ENCODE measurements around the gene BAD.
A peak's percentile ranks its signal among the peaks of the same experiment; 100 is the strongest.
"Not testable (repeated sequence)": the region's sequence is repeated elsewhere in the genome, so short reads cannot be mapped to it uniquely, and the experiment has no call there.

Gene BAD

GRCh38 chr11:64284048-64284961 is at the start of gene BAD:
BAD (minus strand) TSS chr11:64284665; CDS start chr11:64284368, 297 bp downstream.
- no peaks in the 10 kb centered on the region for H3K27me3 Mint-ChIP-seq
- H3K4me3 Mint-ChIP-seq = peak within 1 kb of the TSS; percentile 86
- peak within 1 kb of the TSS; percentile 87 for H3K27ac Mint-ChIP-seq
- H3K9me3 Mint-ChIP-seq (ENCODE audit: low read depth) = no peaks in the 10 kb centered on the region
- H3K36me3 Mint-ChIP-seq = no peaks in the 10 kb centered on the region
- H3K4me1 Mint-ChIP-seq (ENCODE audit: low read depth) = peaks cover 15% of the 10 kb centered on the region

GRCh38 chr11:64333556-64333955 is 49.1 kb upstream of the BAD start:
- H3K9me3 Mint-ChIP-seq (ENCODE audit: low read depth) = no peaks in the 10 kb centered on the region
- H3K27me3 Mint-ChIP-seq = no peaks in the 10 kb centered on the region
- no peak overlapping the region for H3K27ac Mint-ChIP-seq

GRCh38 chr11:64331569-64332371 is 47.3 kb upstream of the BAD start:
- peaks cover 2% of the 10 kb centered on the region for H3K36me3 Mint-ChIP-seq
- no peaks in the 10 kb centered on the region for H3K27me3 Mint-ChIP-seq
- peaks cover 12% of the 10 kb centered on the region for H3K4me1 Mint-ChIP-seq (ENCODE audit: low read depth)
- H3K4me3 Mint-ChIP-seq = peak overlapping the region; percentile 56
- H3K9me3 Mint-ChIP-seq (ENCODE audit: low read depth) = no peaks in the 10 kb centered on the region
- H3K27ac Mint-ChIP-seq = peak overlapping the region; percentile 73

More at GRCh38 chr11:64333556-64333955, 49.1 kb upstream of the BAD start:
- Mint-ChIP-seq H3K4me3 (no peak overlapping the region), H3K4me1 (ENCODE audit: low read depth) (peaks cover 22% of the 10 kb centered on the region), H3K36me3 (no peaks in the 10 kb centered on the region)

- Mint-ChIP-seq H3K36me3 (peaks cover 2% of the 10 kb centered on the region), H3K27ac (no peak overlapping the region), H3K4me1 (ENCODE audit: low read depth) (peaks cover 12% of the 10 kb centered on the region), H3K9me3 (ENCODE audit: low read depth) (no peaks in the 10 kb centered on the region), H3K27me3 (no peaks in the 10 kb centered on the region), H3K4me3 (no peak overlapping the region)
Measured at GRCh38 chr11:64330888-64331287, 46.4 kb upstream of the BAD start.

GRCh38 chr11:64327993-64328392 is 43.5 kb upstream of the BAD start:
- no peak overlapping the region for H3K27ac Mint-ChIP-seq
- peaks cover 8% of the 10 kb centered on the region for H3K4me1 Mint-ChIP-seq (ENCODE audit: low read depth)
- no peaks in the 10 kb centered on the region for H3K27me3 Mint-ChIP-seq
- no peaks in the 10 kb centered on the region for H3K9me3 Mint-ChIP-seq (ENCODE audit: low read depth)
- H3K4me3 Mint-ChIP-seq = no peak overlapping the region
- H3K36me3 Mint-ChIP-seq = peaks cover 2% of the 10 kb centered on the region

- H3K4me3 Mint-ChIP-seq = no peak overlapping the region
- H3K27ac Mint-ChIP-seq = no peak overlapping the region
- H3K4me1 Mint-ChIP-seq (ENCODE audit: low read depth) = peaks cover 8% of the 10 kb centered on the region
- H3K36me3 Mint-ChIP-seq = peaks cover 2% of the 10 kb centered on the region
- H3K27me3 Mint-ChIP-seq = no peaks in the 10 kb centered on the region
- no peaks in the 10 kb centered on the region for H3K9me3 Mint-ChIP-seq (ENCODE audit: low read depth)
Measured at GRCh38 chr11:64327375-64327774, 42.9 kb upstream of the BAD start.

- no peak overlapping the region for H3K27ac Mint-ChIP-seq
- no peaks in the 10 kb centered on the region for H3K9me3 Mint-ChIP-seq (ENCODE audit: low read depth)
Measured at GRCh38 chr11:64324692-64325469, 40.4 kb upstream of the BAD start.

GRCh38 chr11:64323984-64324383 is 39.5 kb upstream of the BAD start:
- H3K4me3 Mint-ChIP-seq; H3K27me3 Mint-ChIP-seq; H3K9me3 Mint-ChIP-seq (ENCODE audit: low read depth); H3K36me3 Mint-ChIP-seq; H3K27ac Mint-ChIP-seq: not testable (repeated sequence)
- peaks cover 11% of the 10 kb centered on the region for H3K4me1 Mint-ChIP-seq (ENCODE audit: low read depth)

More at GRCh38 chr11:64324692-64325469, 40.4 kb upstream of the BAD start:
- Mint-ChIP-seq H3K4me3 (no peak overlapping the region), H3K4me1 (ENCODE audit: low read depth) (peaks cover 7% of the 10 kb centered on the region), H3K36me3 (peaks cover 2% of the 10 kb centered on the region), H3K27me3 (no peaks in the 10 kb centered on the region)

- no peak overlapping the region for H3K4me3 Mint-ChIP-seq
- no peak overlapping the region for H3K27ac Mint-ChIP-seq
- no peaks in the 10 kb centered on the region for H3K27me3 Mint-ChIP-seq
Measured at GRCh38 chr11:64323373-64323772, 38.9 kb upstream of the BAD start.

GRCh38 chr11:64322925-64323260 is 38.4 kb upstream of the BAD start:
- H3K4me1 Mint-ChIP-seq (ENCODE audit: low read depth) = peaks cover 14% of the 10 kb centered on the region
- H3K9me3 Mint-ChIP-seq (ENCODE audit: low read depth) = no peaks in the 10 kb centered on the region
- H3K27ac Mint-ChIP-seq = no peak overlapping the region
- no peaks in the 10 kb centered on the region for H3K27me3 Mint-ChIP-seq
- H3K36me3 Mint-ChIP-seq = peaks cover 2% of the 10 kb centered on the region
- H3K4me3 Mint-ChIP-seq = no peak overlapping the region

More at GRCh38 chr11:64323373-64323772, 38.9 kb upstream of the BAD start:
- Mint-ChIP-seq H3K9me3 (ENCODE audit: low read depth) (no peaks in the 10 kb centered on the region), H3K4me1 (ENCODE audit: low read depth) (peaks cover 14% of the 10 kb centered on the region), H3K36me3 (peaks cover 2% of the 10 kb centered on the region)

- Mint-ChIP-seq H3K27ac (no peak overlapping the region), H3K27me3 (no peaks in the 10 kb centered on the region), H3K4me1 (ENCODE audit: low read depth) (peaks cover 19% of the 10 kb centered on the region), H3K9me3 (ENCODE audit: low read depth) (no peaks in the 10 kb centered on the region), H3K4me3 (no peak overlapping the region), H3K36me3 (peaks cover 5% of the 10 kb centered on the region)
Measured at GRCh38 chr11:64321533-64321932, 37.1 kb upstream of the BAD start.

- no peak overlapping the region for H3K27ac Mint-ChIP-seq
Measured at GRCh38 chr11:64321026-64321425, 36.6 kb upstream of the BAD start.

GRCh38 chr11:64320556-64320955 is 36.1 kb upstream of the BAD start:
- Mint-ChIP-seq H3K36me3 (peaks cover 8% of the 10 kb centered on the region), H3K27me3 (no peaks in the 10 kb centered on the region), H3K27ac (no peak overlapping the region), H3K9me3 (ENCODE audit: low read depth) (no peaks in the 10 kb centered on the region), H3K4me3 (no peak overlapping the region), H3K4me1 (ENCODE audit: low read depth) (peaks cover 23% of the 10 kb centered on the region)

More at GRCh38 chr11:64321026-64321425, 36.6 kb upstream of the BAD start:
- no peaks in the 10 kb centered on the region for H3K27me3 Mint-ChIP-seq
- no peak overlapping the region for H3K4me3 Mint-ChIP-seq
- peaks cover 8% of the 10 kb centered on the region for H3K36me3 Mint-ChIP-seq
- peaks cover 23% of the 10 kb centered on the region for H3K4me1 Mint-ChIP-seq (ENCODE audit: low read depth)
- no peaks in the 10 kb centered on the region for H3K9me3 Mint-ChIP-seq (ENCODE audit: low read depth)
